Activated CD4-positive, alpha-beta memory T cell treated with anti-CD3 and anti-CD28 coated beads, Interleukin-2, amount 10 ng/mL, durations not matched to agents 7 days and 5 days (primary cell): Measurements from ENCODE around the gene RGS3. TPM values are rescaled to one million over a fixed set of nuclear protein-coding genes. Genes with fewer than 3 reads are reported as not detected.

ENCODE experiments used
- CTCF ChIA-PET: fragments of 350-600 bp; sonication (Branson Sonifier 250); formaldehyde crosslinking; loops from one replicate; lab custom pipeline; 2021; ENCODE audit warnings: antibody characterized with exemption, inconsistent platforms; lab: Charles Lee
- POLR2A ChIA-PET: fragments of 350-600 bp; sonication (Branson Sonifier 250); formaldehyde crosslinking; loops from one replicate; lab custom pipeline; 2021; ENCODE audit warnings: antibody characterized with exemption; lab: Charles Lee
- DNase-seq: peaks from one replicate; pipeline ENCODE4 v3.0.0-alpha.2; 2020
- H3K27ac Mint-ChIP-seq: one replicate; pipeline ENCODE4 v1.8.0; 2021; ENCODE audit warnings: mild to moderate bottlenecking, mixed read lengths
- H3K27me3 Mint-ChIP-seq: one replicate; pipeline ENCODE4 v1.8.0; 2021; ENCODE audit warnings: mixed read lengths
- H3K36me3 Mint-ChIP-seq: one replicate; pipeline ENCODE4 v1.8.0; 2021; ENCODE audit warnings: low read depth, mixed read lengths
- H3K4me1 Mint-ChIP-seq: one replicate; pipeline ENCODE4 v1.8.0; 2021; ENCODE audit warnings: mixed read lengths
- H3K4me3 Mint-ChIP-seq: one replicate; pipeline ENCODE4 v1.8.0; 2021; ENCODE audit warnings: mild to moderate bottlenecking, mixed read lengths
- H3K9me3 Mint-ChIP-seq: one replicate; pipeline ENCODE4 v1.8.0; 2021; ENCODE audit warnings: mixed read lengths
- total RNA-seq, 2 experiments: library from RNA; stranded (reverse); gene quantifications; one replicate each; pipeline ENCODE4 v1.2.3, GENCODE V29; 2021

RGS3 gene
- total RNA-seq, 2 experiments from 2014 or later, result 22.7 to 24.0 TPM

- Mint-ChIP-seq H3K4me1 (peaks cover 19% of the 10 kb centered on the region), H3K9me3 (no peaks in the 10 kb centered on the region), H3K27me3 (no peaks in the 10 kb centered on the region), H3K4me3 (no peak overlapping the region), H3K36me3 (no peaks in the 10 kb centered on the region), H3K27ac (no peak overlapping the region)
- POLR2A ChIA-PET, result no interaction called here
- DNase-seq, result no peak
- CTCF ChIA-PET, result no interaction called here
These were observed 150.4 kb downstream of the RGS3 start for GRCh38 chr9:113613815-113614413.

- no peaks in the 10 kb centered on the region for H3K9me3 Mint-ChIP-seq
- no peak overlapping the region for H3K4me3 Mint-ChIP-seq
- H3K27me3 Mint-ChIP-seq, result no peaks in the 10 kb centered on the region
- no peaks in the 10 kb centered on the region for H3K36me3 Mint-ChIP-seq
- H3K27ac Mint-ChIP-seq, result no peak overlapping the region
- CTCF ChIA-PET, result interaction anchor here (0.6 to 1.7 kb wide), 2 partner anchors 23 to 222 kb away, joined by 5 to 6 read pairs; no protein-coding TSS in a partner anchor
- peaks cover 21% of the 10 kb centered on the region for H3K4me1 Mint-ChIP-seq
- POLR2A ChIA-PET, result no interaction called here
- no peak for DNase-seq
These were observed 151.5 kb downstream of the RGS3 start for GRCh38 chr9:113614843-113615648.

- no peak for DNase-seq
- no peak overlapping the region for H3K4me3 Mint-ChIP-seq
- H3K4me1 Mint-ChIP-seq, result peaks cover 24% of the 10 kb centered on the region
- ChIA-PET CTCF (interaction anchor here (1.7 kb wide), 1 partner anchor 24 kb away, joined by 6 read pairs; no protein-coding TSS in a partner anchor), POLR2A (no interaction called here)
- no peaks in the 10 kb centered on the region for H3K9me3 Mint-ChIP-seq
- no peaks in the 10 kb centered on the region for H3K36me3 Mint-ChIP-seq
- H3K27ac Mint-ChIP-seq, result no peak overlapping the region
- no peaks in the 10 kb centered on the region for H3K27me3 Mint-ChIP-seq
These were observed 152.6 kb downstream of the RGS3 start for GRCh38 chr9:113616116-113616515.

GRCh38 chr9:113616621-113617496 is 153.3 kb downstream of the RGS3 start:
- Mint-ChIP-seq H3K36me3 (no peaks in the 10 kb centered on the region), H3K27ac (no peak overlapping the region), H3K4me3 (no peak overlapping the region), H3K9me3 (no peaks in the 10 kb centered on the region), H3K27me3 (no peaks in the 10 kb centered on the region), H3K4me1 (peaks cover 28% of the 10 kb centered on the region)
- CTCF ChIA-PET, result no interaction called here
- DNase-seq, result no peak
- POLR2A ChIA-PET, result no interaction called here

GRCh38 chr9:113617550-113617949 is 154.0 kb downstream of the RGS3 start:
- Mint-ChIP-seq H3K36me3 (no peaks in the 10 kb centered on the region), H3K4me3 (no peak overlapping the region), H3K4me1 (peaks cover 35% of the 10 kb centered on the region), H3K27ac (no peak overlapping the region), H3K9me3 (no peaks in the 10 kb centered on the region), H3K27me3 (no peaks in the 10 kb centered on the region)
- DNase-seq, result no peak
- ChIA-PET POLR2A (no interaction called here), CTCF (no interaction called here)

GRCh38 chr9:113618836-113619490 is 155.4 kb downstream of the RGS3 start:
- Mint-ChIP-seq H3K27me3 (no peaks in the 10 kb centered on the region), H3K4me1 (peaks cover 46% of the 10 kb centered on the region), H3K27ac (no peak overlapping the region), H3K9me3 (no peaks in the 10 kb centered on the region), H3K4me3 (no peak overlapping the region), H3K36me3 (no peaks in the 10 kb centered on the region)
- POLR2A ChIA-PET, result no interaction called here
- no peak for DNase-seq
- CTCF ChIA-PET, result interaction anchor here (1.4 kb wide), 1 partner anchor 28 kb away, joined by 3 read pairs; no protein-coding TSS in a partner anchor

- H3K9me3 Mint-ChIP-seq, result no peaks in the 10 kb centered on the region
- H3K4me1 Mint-ChIP-seq, result peaks cover 43% of the 10 kb centered on the region
- CTCF ChIA-PET, result interaction anchor here (1.4 kb wide), 1 partner anchor 28 kb away, joined by 3 read pairs; no protein-coding TSS in a partner anchor
- no peak overlapping the region for H3K4me3 Mint-ChIP-seq
- no peaks in the 10 kb centered on the region for H3K36me3 Mint-ChIP-seq
- H3K27me3 Mint-ChIP-seq, result no peaks in the 10 kb centered on the region
- no peak overlapping the region for H3K27ac Mint-ChIP-seq
- POLR2A ChIA-PET, result no interaction called here
- no peak for DNase-seq
These were observed 156.2 kb downstream of the RGS3 start for GRCh38 chr9:113619491-113620376.

- no peak for DNase-seq
- no peaks in the 10 kb centered on the region for H3K27me3 Mint-ChIP-seq
- ChIA-PET CTCF (no interaction called here), POLR2A (no interaction called here)
- H3K4me1 Mint-ChIP-seq, result peaks cover 38% of the 10 kb centered on the region
- H3K27ac Mint-ChIP-seq, result no peak overlapping the region
- no peaks in the 10 kb centered on the region for H3K36me3 Mint-ChIP-seq
- no peak overlapping the region for H3K4me3 Mint-ChIP-seq
- H3K9me3 Mint-ChIP-seq, result no peaks in the 10 kb centered on the region
These were observed 157.0 kb downstream of the RGS3 start for GRCh38 chr9:113620377-113621161.

- no peak overlapping the region for H3K4me3 Mint-ChIP-seq
- H3K27ac Mint-ChIP-seq, result no peak overlapping the region
- peaks cover 34% of the 10 kb centered on the region for H3K4me1 Mint-ChIP-seq
- CTCF ChIA-PET, result interaction anchor here (1.2 to 1.9 kb wide), 2 partner anchors 27 to 29 kb away, joined by 4 to 10 read pairs; no protein-coding TSS in a partner anchor
- H3K9me3 Mint-ChIP-seq, result no peaks in the 10 kb centered on the region
- H3K27me3 Mint-ChIP-seq, result no peaks in the 10 kb centered on the region
- no peaks in the 10 kb centered on the region for H3K36me3 Mint-ChIP-seq
- no peak for DNase-seq
- POLR2A ChIA-PET, result no interaction called here
These were observed 157.8 kb downstream of the RGS3 start for GRCh38 chr9:113621309-113621791.

GRCh38 chr9:113621980-113622379 is 158.5 kb downstream of the RGS3 start:
- Mint-ChIP-seq H3K9me3 (no peaks in the 10 kb centered on the region), H3K36me3 (no peaks in the 10 kb centered on the region), H3K4me3 (no peak overlapping the region), H3K27ac (peak overlapping the region; percentile 10), H3K4me1 (peaks cover 34% of the 10 kb centered on the region), H3K27me3 (no peaks in the 10 kb centered on the region)
- CTCF ChIA-PET, result interaction anchor here (1.0 to 1.9 kb wide), 4 partner anchors 10 to 33 kb away, joined by 3 to 10 read pairs (median 4); no protein-coding TSS in a partner anchor
- DNase-seq, result no peak
- POLR2A ChIA-PET, result interaction anchor here (0.6 to 1.5 kb wide), 2 partner anchors 23 to 224 kb away, joined by 3 to 4 read pairs; no protein-coding TSS in a partner anchor
